Body of pancreas (tissue), 4 donors: ENCODE data around the gene ATXN7L2.

ENCODE experiments used
- POLR2A ChIP-seq, 3 donors: fragments of 450-650 bp; IDR thresholded peaks; one replicate each; pipeline ENCODE4 v1.6.1; 2016; ENCODE audit warnings: antibody characterized with exemption in 3 of 3, mild to moderate bottlenecking in 2 of 3
- TF ChIP-seq, protein P1 (sequence below), 7 experiments: fragments of 450-650 bp in 4 of 7; fragments of 200-600 bp in 3 of 7; sonication (generic) in 3 of 7; IDR thresholded peaks; one replicate each; pipeline ENCODE4 v1.5.1; 2016 to 2019; ENCODE audit warnings: antibody characterized with exemption in 7 of 7

- TF ChIP-seq POLR2A (IDR thresholded peaks at IDR 0.05): no peak
- TF ChIP-seq, protein P1, sequence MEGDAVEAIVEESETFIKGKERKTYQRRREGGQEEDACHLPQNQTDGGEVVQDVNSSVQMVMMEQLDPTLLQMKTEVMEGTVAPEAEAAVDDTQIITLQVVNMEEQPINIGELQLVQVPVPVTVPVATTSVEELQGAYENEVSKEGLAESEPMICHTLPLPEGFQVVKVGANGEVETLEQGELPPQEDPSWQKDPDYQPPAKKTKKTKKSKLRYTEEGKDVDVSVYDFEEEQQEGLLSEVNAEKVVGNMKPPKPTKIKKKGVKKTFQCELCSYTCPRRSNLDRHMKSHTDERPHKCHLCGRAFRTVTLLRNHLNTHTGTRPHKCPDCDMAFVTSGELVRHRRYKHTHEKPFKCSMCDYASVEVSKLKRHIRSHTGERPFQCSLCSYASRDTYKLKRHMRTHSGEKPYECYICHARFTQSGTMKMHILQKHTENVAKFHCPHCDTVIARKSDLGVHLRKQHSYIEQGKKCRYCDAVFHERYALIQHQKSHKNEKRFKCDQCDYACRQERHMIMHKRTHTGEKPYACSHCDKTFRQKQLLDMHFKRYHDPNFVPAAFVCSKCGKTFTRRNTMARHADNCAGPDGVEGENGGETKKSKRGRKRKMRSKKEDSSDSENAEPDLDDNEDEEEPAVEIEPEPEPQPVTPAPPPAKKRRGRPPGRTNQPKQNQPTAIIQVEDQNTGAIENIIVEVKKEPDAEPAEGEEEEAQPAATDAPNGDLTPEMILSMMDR (IDR thresholded peaks at IDR 0.05): no peak
Observed at GRCh38 chr1:109444346-109444745, 39.4 kb upstream of the ATXN7L2 start.
